GM12878 (cell line): ENCODE measurements around the gene FAM118B. TPM values are rescaled to one million over a fixed set of nuclear protein-coding genes. Genes with fewer than 3 reads are reported as not detected.

Experiments used
- BMI1 ChIP-seq: fragments of 450-650 bp; IDR thresholded peaks from 2 replicates; pipeline ENCODE4 v1.6.1; 2016; ENCODE audit warnings: mild to moderate bottlenecking, moderate library complexity, borderline replicate concordance
- CHD1 ChIP-seq: IDR thresholded peaks from 2 replicates; pipeline ENCODE4 v1.6.1; 2012; ENCODE audit warnings: low read depth, low read length, improper control_type of control experiment
- CHD2 ChIP-seq: IDR thresholded peaks from 2 replicates; pipeline ENCODE4 v1.6.1; 2011; ENCODE audit warnings: low read depth, low read length, improper control_type of control experiment, borderline replicate concordance
- CREB1 ChIP-seq: IDR thresholded peaks from 2 replicates; pipeline ENCODE4 v1.6.1; 2012; ENCODE audit warnings: low read depth, mild to moderate bottlenecking, inconsistent platforms
- EGR1 ChIP-seq, 2 experiments: IDR thresholded peaks; 1 replicate in 1 of 2; 2 replicates in 1 of 2; pipeline ENCODE4 v1.6.1; 2011 to 2012; ENCODE audit warnings: low read depth in 2 of 2, low read length in 2 of 2, borderline replicate concordance in 1 of 2, mild to moderate bottlenecking in 1 of 2, moderate library complexity in 1 of 2
- FOS ChIP-seq: IDR thresholded peaks from 3 replicates; pipeline ENCODE4 v1.6.1; 2011; ENCODE audit warnings: borderline replicate concordance; ENCODE audit not compliant: insufficient read length; ENCODE audit errors: extremely low read depth
- JUNB ChIP-seq: IDR thresholded peaks from 2 replicates; pipeline ENCODE4 v1.6.1; 2016; ENCODE audit warnings: antibody characterized with exemption, mild to moderate bottlenecking
- MTA2 ChIP-seq: fragments of 450-650 bp; IDR thresholded peaks from 2 replicates; pipeline ENCODE4 v1.6.1; 2016; ENCODE audit warnings: low read depth, mild to moderate bottlenecking, moderate library complexity
- MTA3 ChIP-seq: IDR thresholded peaks from 2 replicates; pipeline ENCODE4 v1.6.1; 2012; ENCODE audit warnings: low read length, inconsistent platforms, borderline replicate concordance
- NFXL1 ChIP-seq: fragments of 450-650 bp; IDR thresholded peaks from 2 replicates; pipeline ENCODE4 v1.6.1; 2017; ENCODE audit warnings: antibody characterized with exemption, mild to moderate bottlenecking, borderline replicate concordance
- NRF1 ChIP-seq: conservative IDR thresholded peaks from 2 replicates; pipeline ENCODE4 v1.6.1; 2011; ENCODE audit warnings: mild to moderate bottlenecking, low read depth, low read length, improper control_type of control experiment
- POU2F2 ChIP-seq: IDR thresholded peaks from 3 replicates; pipeline ENCODE4 v1.6.1; 2011; ENCODE audit warnings: low read depth, mild to moderate bottlenecking, low read length, borderline replicate concordance
- RUNX3 ChIP-seq: IDR thresholded peaks from 2 replicates; pipeline ENCODE4 v1.6.1; 2012; ENCODE audit warnings: low read length, inconsistent platforms
- TCF3 ChIP-seq: IDR thresholded peaks from 2 replicates; pipeline ENCODE4 v1.6.1; 2012; ENCODE audit warnings: low read depth, mild to moderate bottlenecking, low read length, borderline replicate concordance; ENCODE audit not compliant: insufficient read depth
- ZNF24 ChIP-seq: fragments of 450-650 bp; IDR thresholded peaks from 2 replicates; pipeline ENCODE4 v1.6.1; 2017; ENCODE audit warnings: antibody characterized with exemption, mild to moderate bottlenecking
- ZNF274 ChIP-seq: IDR thresholded peaks from one replicate; pipeline ENCODE4 v1.8.0; 2011; ENCODE audit not compliant: insufficient read length, insufficient read depth
- ZNF622 ChIP-seq: fragments of 450-650 bp; IDR thresholded peaks from 2 replicates; pipeline ENCODE4 v1.6.1; 2017; ENCODE audit warnings: mild to moderate bottlenecking, inconsistent platforms
- polyA plus RNA-seq, 11 experiments: library from polyadenylated mRNA; depleted of rRNA in 4 of 11; unstranded in 6 of 11; stranded (reverse) in 5 of 11; fragments of >200 nt; fragmentation: Nextera tagmentation in 4 of 11; fragmentation: Illumina TruSeq in 1 of 11; extraction: Ambion mirVana in 4 of 11; extraction: Trizol in 1 of 11; gene quantifications; 1 replicate in 1 of 11; 2 replicates in 10 of 11; pipeline versions ENCODE4 v1.2.1 to v1.2.3, GENCODE V29; 2011 to 2016; ENCODE audit warnings: inconsistent platforms in 2 of 11, missing spikeins in 2 of 11, low read depth in 1 of 11
- total RNA-seq, 4 experiments: library from RNA; depleted of rRNA in 3 of 4; stranded (reverse); fragments of >200 nt in 3 of 4; fragmentation: Illumina TruSeq in 1 of 4; extraction: Trizol in 1 of 4; gene quantifications; 2 replicates each; pipeline versions ENCODE4 v1.2.1 to v1.2.3, GENCODE V29; 2013 to 2021
- TF ChIP-seq, protein P1 (sequence below): fragments of 150-350 bp; IDR thresholded peaks from 2 replicates; pipeline ENCODE4 v1.6.1; 2016; ENCODE audit warnings: low read depth, low read length
- TF ChIP-seq, protein P2 (sequence below): fragments of 450-650 bp; IDR thresholded peaks from 2 replicates; pipeline ENCODE4 v1.6.1; 2017; ENCODE audit warnings: mild to moderate bottlenecking, low read depth, inconsistent platforms; ENCODE audit not compliant: poor library complexity, severe bottlenecking
- TF ChIP-seq, protein P3 (sequence below), 3 experiments: IDR thresholded peaks in 2 of 3; conservative IDR thresholded peaks in 1 of 3; 2 replicates each; pipeline ENCODE4 v1.5.1; 2011; ENCODE audit warnings: low read depth in 3 of 3, low read length in 3 of 3, mild to moderate bottlenecking in 3 of 3, control low read depth in 2 of 3, moderate library complexity in 2 of 3, inconsistent platforms in 1 of 3, mixed read lengths in 1 of 3; ENCODE audit not compliant: control insufficient read depth in 2 of 3, insufficient read depth in 1 of 3; ENCODE audit errors: extremely low read depth in 1 of 3
- TF ChIP-seq, protein P4 (sequence below): IDR thresholded peaks from 2 replicates; pipeline ENCODE4 v1.6.1; 2011; ENCODE audit warnings: borderline replicate concordance, low read depth, mild to moderate bottlenecking, moderate library complexity, low read length; ENCODE audit not compliant: insufficient read depth, poor library complexity, severe bottlenecking

FAM118B gene
- total and polyA plus RNA-seq, 10 of the 15 experiments (the other 5 are each of a cell fraction or from before 2014, with no cell fraction given): 12.8 to 29.7 (median 16.5) TPM

- TF ChIP-seq, protein P1, sequence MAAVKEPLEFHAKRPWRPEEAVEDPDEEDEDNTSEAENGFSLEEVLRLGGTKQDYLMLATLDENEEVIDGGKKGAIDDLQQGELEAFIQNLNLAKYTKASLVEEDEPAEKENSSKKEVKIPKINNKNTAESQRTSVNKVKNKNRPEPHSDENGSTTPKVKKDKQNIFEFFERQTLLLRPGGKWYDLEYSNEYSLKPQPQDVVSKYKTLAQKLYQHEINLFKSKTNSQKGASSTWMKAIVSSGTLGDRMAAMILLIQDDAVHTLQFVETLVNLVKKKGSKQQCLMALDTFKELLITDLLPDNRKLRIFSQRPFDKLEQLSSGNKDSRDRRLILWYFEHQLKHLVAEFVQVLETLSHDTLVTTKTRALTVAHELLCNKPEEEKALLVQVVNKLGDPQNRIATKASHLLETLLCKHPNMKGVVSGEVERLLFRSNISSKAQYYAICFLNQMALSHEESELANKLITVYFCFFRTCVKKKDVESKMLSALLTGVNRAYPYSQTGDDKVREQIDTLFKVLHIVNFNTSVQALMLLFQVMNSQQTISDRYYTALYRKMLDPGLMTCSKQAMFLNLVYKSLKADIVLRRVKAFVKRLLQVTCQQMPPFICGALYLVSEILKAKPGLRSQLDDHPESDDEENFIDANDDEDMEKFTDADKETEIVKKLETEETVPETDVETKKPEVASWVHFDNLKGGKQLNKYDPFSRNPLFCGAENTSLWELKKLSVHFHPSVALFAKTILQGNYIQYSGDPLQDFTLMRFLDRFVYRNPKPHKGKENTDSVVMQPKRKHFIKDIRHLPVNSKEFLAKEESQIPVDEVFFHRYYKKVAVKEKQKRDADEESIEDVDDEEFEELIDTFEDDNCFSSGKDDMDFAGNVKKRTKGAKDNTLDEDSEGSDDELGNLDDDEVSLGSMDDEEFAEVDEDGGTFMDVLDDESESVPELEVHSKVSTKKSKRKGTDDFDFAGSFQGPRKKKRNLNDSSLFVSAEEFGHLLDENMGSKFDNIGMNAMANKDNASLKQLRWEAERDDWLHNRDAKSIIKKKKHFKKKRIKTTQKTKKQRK: no peak
- TF ChIP-seq JUNB (no peak), ZNF274 (no peak), TCF3 (0 out of 2 replicates have a peak, but pooled peaks have one; percentile 12), FOS (no peak), ZNF622 (no peak), EGR1 (IDR thresholded peaks at IDR 0.05; ENCODE audit: borderline replicate concordance in 1 of 2, low read depth in 2 of 2, low read length in 2 of 2) (peak in 1 of 2 experiments; percentile 7; a peak in 1 of 3 replicates), MTA2 (no peak), CHD2 (peak; percentile 44; the same call in 1 of the 2 replicates), BMI1 (no peak), POU2F2 (no peak; the same call in 2 of the 3 replicates), ZNF24 (no peak), CREB1 (no peak; the same call in 1 of the 2 replicates), NFXL1 (no peak), MTA3 (no peak), RUNX3 (no peak), CHD1 (peak; percentile 86; the same call in 1 of the 2 replicates), NRF1 (peak; percentile 70)
- TF ChIP-seq, protein P2, sequence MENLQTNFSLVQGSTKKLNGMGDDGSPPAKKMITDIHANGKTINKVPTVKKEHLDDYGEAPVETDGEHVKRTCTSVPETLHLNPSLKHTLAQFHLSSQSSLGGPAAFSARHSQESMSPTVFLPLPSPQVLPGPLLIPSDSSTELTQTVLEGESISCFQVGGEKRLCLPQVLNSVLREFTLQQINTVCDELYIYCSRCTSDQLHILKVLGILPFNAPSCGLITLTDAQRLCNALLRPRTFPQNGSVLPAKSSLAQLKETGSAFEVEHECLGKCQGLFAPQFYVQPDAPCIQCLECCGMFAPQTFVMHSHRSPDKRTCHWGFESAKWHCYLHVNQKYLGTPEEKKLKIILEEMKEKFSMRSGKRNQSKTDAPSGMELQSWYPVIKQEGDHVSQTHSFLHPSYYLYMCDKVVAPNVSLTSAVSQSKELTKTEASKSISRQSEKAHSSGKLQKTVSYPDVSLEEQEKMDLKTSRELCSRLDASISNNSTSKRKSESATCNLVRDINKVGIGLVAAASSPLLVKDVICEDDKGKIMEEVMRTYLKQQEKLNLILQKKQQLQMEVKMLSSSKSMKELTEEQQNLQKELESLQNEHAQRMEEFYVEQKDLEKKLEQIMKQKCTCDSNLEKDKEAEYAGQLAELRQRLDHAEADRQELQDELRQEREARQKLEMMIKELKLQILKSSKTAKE: no peak
- TF ChIP-seq, protein P3, sequence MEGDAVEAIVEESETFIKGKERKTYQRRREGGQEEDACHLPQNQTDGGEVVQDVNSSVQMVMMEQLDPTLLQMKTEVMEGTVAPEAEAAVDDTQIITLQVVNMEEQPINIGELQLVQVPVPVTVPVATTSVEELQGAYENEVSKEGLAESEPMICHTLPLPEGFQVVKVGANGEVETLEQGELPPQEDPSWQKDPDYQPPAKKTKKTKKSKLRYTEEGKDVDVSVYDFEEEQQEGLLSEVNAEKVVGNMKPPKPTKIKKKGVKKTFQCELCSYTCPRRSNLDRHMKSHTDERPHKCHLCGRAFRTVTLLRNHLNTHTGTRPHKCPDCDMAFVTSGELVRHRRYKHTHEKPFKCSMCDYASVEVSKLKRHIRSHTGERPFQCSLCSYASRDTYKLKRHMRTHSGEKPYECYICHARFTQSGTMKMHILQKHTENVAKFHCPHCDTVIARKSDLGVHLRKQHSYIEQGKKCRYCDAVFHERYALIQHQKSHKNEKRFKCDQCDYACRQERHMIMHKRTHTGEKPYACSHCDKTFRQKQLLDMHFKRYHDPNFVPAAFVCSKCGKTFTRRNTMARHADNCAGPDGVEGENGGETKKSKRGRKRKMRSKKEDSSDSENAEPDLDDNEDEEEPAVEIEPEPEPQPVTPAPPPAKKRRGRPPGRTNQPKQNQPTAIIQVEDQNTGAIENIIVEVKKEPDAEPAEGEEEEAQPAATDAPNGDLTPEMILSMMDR (IDR thresholded peaks at IDR 0.05 in 2 of 3, conservative IDR thresholded peaks at IDR 0.05 in 1 of 3; ENCODE audit: control insufficient read depth in 2 of 3, extremely low read depth in 1 of 3, insufficient read depth in 1 of 3, low read depth in 3 of 3, low read length in 3 of 3): no peak
- TF ChIP-seq, protein P4, sequence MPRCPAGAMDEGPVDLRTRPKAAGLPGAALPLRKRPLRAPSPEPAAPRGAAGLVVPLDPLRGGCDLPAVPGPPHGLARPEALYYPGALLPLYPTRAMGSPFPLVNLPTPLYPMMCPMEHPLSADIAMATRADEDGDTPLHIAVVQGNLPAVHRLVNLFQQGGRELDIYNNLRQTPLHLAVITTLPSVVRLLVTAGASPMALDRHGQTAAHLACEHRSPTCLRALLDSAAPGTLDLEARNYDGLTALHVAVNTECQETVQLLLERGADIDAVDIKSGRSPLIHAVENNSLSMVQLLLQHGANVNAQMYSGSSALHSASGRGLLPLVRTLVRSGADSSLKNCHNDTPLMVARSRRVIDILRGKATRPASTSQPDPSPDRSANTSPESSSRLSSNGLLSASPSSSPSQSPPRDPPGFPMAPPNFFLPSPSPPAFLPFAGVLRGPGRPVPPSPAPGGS: no peak
These were observed 92.3 kb downstream of the FAM118B start, which contains the start of gene DCPS (continued) for GRCh38 chr11:126303623-126304456.
